ENCODE results near the gene THAP8.

The THAP8 gene, protein sequence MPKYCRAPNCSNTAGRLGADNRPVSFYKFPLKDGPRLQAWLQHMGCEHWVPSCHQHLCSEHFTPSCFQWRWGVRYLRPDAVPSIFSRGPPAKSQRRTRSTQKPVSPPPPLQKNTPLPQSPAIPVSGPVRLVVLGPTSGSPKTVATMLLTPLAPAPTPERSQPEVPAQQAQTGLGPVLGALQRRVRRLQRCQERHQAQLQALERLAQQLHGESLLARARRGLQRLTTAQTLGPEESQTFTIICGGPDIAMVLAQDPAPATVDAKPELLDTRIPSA

DNA sequence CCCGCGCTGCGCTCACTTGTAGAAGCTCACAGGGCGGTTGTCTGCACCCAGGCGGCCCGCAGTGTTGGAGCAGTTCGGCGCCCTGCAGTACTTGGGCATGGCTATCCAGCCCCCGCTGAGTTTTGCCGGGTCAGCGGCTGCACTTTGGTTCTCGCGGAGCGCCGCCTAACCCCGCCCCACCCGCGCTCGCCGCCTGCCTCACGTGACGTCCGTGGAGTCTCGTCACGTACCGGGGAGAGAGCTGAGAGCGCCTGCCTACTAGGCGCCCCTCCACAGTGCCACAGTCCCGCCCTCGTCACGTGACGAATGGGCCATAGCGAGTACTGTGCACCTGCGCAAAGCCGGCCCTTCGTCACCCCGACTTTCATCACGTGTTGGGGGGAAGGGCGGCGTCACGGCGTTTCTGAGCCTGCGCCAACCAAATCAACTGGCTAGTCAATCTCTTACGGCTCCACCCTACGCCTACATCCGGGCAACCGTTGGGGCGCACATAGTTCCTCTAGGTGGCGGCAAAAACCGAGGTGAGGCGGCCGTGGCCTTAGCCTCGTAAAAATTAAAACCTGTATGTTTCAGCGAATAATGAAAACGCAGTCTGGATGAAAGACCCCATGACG lies at the start of gene THAP8:
Gene THAP8, minus strand, starts transcription at position 167 of the 614 bp plus-strand sequence. Its CDS starts 68 bp downstream, at position 99.
- peak; percentile 100 for DNase-seq (ENCODE audit: low spot score)

DNA sequence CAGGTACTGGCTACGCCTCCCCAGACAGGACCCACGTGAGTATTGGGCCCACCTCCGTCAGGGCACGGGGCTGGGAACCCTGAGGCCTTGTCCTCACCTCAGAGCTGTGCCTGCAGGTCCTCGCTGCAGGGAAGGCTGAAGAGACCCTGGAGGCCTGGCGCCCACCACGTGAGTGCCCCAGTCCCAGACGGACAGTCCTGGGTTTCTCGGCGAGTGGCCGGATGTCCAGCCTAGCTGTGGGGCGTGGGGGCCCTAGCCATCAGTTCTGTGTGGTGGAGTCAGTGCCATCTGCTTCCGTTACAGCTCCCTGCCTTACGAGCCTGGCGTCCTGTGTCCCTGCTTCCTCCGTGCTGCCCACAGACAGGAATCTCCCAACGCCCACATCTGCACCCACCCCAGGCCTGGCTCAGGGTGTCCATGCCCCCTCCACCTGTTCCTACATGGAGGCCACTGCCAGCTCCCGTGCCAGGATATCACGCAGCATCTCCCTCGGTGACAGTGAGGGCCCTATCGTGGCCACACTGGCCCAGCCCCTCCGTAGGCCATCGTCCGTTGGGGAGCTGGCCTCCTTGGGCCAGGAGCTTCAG lies 49.0 kb upstream of the THAP8 start:
- no peak for DNase-seq (ENCODE audit: low spot score)

DNA sequence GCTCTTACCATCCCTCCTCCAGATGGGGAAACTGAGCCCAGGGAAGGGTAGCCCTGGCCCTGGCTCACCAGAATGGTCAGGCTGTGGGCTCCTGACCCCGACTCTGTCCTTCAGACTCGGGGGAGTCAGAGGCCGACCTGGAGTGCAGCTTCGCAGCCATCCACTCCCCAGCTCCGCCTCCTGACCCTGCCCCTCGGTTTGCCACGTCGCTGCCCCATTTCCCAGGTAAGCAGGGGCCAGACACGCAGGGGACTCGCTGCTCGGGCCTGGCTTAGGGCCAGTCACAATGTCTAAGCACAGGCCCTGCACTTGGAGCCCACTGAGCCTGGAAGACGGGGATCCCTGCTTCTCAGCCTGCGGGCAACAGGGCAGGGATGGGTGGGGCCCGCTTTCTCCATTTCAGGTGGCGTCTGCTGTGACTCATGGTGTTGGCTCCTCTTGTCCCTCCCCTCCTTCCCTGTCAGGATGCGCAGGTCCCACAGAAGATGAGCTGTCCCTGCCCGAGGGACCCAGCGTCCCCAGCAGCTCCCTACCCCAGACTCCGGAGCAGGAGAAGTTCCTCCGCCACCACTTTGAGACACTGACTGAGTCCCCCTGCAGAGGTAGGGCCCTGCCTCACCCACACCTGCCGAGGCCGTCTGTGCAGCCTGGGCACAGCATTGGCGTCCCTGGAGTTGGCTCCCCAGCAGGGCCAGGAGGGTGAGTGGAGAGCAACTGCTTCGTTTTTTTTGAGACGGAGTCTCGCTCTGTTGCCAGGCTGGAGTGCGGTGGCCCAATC lies 47.7 kb upstream of the THAP8 start:
- DNase-seq (ENCODE audit: low spot score) = no peak

GRCh38 chr19:36100476-36100875 lies 46.4 kb upstream of the THAP8 start:
- no peak for DNase-seq (ENCODE audit: low spot score)

DNA sequence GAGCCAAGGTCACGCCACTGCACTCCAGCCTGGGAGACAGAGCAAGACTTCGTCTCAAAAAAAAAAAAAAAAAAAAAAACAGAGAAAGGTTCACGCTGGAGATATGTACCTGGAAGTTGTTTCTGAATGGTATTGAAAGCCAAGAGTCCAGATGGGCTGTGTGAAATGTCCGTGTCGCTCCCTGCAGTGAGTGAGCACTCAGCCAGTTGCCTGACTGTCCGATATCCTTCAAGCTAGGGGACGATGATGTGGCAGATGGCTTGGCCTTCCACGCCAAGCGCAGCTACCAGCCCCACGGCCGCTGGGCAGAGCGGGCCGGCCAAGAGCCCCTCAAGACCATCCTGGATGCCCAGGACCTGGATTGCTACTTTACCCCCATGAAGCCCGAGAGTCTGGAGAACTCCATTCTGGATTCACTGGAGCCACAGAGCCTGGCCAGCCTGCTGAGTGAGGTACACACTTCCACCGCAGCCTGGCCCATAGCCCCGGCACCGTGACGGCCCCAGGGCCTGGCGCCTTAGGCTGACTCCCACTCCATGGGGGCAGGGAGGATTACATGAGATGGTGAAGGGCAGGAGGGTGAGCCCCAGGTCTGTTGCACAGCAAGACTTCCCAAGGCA lies 45.2 kb upstream of the THAP8 start:
- no peak for DNase-seq (ENCODE audit: low spot score)

DNA sequence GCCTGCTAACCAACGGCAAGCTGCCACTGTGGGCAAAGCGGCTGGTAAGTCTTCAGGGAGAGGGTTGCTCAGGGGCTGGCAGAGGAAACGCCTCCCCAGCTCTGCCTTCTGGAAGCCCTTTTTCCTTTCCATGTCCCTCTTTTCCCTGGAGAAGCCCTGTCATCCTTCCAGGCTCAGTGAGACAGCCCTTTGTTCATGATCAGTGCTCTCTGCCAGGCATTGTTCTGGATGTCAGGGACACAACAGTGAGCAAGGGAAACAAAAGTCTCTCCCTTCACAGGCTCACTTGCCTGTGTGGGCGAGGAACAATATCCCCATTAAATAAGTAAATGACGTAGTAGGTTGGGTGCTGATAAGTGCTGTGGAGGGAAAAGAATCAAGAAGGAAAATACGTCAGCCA lies 43.0 kb upstream of the THAP8 start:
- DNase-seq (ENCODE audit: low spot score) = no peak

DNA sequence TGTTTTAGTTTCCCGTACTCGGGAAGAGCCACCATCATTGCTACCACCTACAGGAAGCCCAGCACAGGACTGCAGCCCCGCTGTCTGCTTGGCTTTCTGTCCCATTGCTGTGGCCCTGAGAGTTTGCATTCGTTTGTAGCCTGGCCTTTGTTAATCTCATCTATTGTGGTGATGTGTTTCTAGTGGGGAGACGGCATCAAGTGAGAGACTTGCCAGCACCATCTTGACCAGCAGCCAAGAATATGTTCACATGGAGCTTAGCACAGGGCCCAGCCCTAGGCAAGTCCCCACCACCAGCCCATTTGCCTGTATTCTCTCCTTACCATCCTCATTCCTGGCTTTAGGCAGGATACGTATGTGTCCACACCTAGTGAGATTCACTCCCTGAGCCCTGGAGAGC lies 39.6 kb upstream of the THAP8 start:
- no peak for DNase-seq (ENCODE audit: low spot score)

DNA sequence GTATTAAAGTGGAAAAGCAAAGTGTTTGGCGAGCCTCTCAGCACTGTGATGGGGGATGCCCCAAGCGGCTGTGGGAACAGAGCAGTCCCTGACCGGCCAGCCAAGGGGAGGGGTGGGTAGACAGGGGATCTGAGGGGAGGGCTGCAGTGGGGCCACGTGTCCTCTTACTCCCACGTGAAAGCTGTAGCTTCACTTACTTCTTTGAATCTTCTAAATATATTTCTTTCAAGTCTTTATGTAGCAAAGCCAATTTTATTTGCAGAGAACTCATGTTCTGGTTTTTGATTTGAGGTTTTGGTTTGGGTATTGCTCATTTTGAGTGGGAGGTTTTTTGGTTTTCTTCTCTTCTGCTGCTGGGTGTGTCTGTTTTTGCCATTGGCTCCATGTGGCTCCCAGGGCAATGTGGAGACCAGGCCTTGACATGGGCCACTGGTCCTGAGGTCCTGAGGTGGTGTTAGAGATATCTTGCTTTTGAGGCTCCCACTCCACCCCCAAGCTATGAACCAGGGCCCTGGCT lies 39.1 kb upstream of the THAP8 start:
- DNase-seq (ENCODE audit: low spot score) = no peak

DNA sequence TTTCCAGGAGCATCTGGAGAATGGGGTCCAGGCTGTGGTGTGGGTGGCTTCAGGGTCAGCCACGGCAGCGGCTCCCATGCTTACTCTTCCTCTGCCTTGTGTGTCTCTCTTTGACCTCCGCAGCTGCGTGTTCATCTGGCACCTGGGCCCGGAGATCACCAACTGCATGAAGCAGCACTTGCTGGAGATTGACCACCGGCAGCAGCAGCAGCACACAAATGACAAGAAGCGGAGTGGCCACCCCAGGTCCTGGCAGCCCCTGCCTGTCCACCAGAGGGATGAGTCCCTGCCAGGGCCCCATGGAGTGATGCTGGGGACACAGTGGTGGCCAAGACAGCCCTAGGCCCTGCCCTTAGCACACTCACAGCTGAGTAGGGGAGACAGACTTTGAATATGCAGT lies 38.5 kb upstream of the THAP8 start:
- no peak for DNase-seq (ENCODE audit: low spot score)

DNA sequence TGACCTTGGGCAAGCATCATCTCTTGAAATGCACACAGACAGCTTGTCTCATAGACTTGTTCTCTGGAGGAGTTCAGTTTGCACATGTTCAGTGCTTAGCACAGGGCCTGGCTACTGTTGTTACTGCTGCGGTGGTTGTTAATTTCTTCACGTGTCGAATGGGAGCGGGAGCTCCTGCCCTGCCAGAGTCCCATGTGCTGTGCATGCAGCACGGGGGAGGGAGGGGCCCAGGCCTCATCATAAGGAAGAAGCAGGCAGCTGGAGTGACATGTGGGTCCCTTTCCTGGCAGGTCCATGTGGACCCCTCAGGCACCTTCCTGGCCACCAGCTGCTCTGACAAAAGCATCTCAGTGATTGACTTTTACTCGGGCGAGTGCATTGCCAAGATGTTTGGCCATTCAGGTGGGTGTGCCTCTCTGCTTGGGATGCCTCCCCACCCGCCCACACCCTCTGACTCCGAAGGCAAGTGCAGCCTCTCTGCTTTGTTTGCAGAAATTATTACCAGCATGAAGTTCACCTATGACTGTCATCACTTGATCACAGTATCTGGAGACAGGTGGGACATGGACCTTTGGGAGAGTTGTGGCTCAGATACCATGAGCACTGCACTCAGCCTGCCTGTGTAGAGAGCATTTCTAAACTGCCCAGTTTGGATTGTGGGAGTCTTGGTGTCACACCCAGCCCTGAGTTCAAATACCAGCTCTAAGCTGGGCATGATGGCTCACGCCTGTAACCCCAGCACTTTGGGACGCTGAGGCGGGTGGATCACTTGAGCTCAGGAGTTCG lies 37.0 kb upstream of the THAP8 start:
- no peak for DNase-seq (ENCODE audit: low spot score)

DNA sequence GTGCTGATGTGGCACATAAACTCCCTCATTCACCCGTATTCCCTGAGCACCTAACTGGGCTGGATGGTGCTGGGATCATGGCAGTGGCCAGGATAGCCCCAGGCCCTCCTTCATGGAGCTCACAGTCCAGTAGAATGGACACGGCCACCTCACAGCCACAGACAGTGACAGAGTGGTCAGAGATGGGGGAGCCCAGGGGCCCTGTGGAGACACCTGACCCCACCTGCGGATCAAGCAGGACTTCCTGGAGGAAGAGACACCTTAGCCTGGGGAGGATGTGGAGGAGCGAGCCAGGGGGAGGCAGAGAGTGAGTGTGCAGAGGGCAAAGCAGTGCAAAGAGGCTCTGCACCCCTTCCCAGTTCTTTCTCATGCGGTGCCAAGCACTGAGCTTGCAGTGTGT lies 35.8 kb upstream of the THAP8 start:
- DNase-seq (ENCODE audit: low spot score) = no peak

- DNase-seq (ENCODE audit: low spot score) = no peak
These were observed 32.2 kb upstream of the THAP8 start for GRCh38 chr19:36086326-36086725.

GRCh38 chr19:36084231-36085009 lies 30.3 kb upstream of the THAP8 start:
- DNase-seq (ENCODE audit: low spot score) = no peak

- no peak for DNase-seq (ENCODE audit: low spot score)
These were observed 28.8 kb upstream of the THAP8 start for GRCh38 chr19:36082916-36083315.

- DNase-seq (ENCODE audit: low spot score) = no peak
These were observed 27.8 kb upstream of the THAP8 start for GRCh38 chr19:36081894-36082293.

- no peak for DNase-seq (ENCODE audit: low spot score)
These were observed 27.3 kb upstream of the THAP8 start for GRCh38 chr19:36081385-36081784.

- DNase-seq (ENCODE audit: low spot score) = no peak
These were observed 25.4 kb upstream of the THAP8 start for GRCh38 chr19:36079389-36079945.

GRCh38 chr19:36073121-36073876 lies 19.2 kb upstream of the THAP8 start:
- DNase-seq (ENCODE audit: low spot score) = no peak

DNA sequence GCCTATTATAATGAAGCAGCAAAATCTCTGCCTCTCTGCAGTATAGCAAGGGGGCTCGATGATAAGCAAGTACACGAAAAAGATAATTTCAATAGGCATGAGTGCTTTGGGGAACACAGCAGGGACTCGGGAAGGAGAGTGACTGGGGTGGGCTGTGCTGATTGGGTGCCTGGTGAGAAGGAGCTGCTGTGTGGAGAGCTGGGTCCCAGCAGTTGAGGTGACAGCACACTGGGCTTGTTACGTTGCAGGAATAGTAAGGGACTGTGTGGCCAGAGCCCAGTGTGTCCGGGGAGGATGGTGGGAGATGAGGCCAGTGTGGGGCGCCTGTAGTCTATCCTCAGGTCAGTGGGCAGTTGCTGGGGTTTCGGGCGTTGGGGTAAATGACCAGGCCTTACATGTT lies 18.0 kb upstream of the THAP8 start:
- no peak for DNase-seq (ENCODE audit: low spot score)
